Brain pericyte (primary cell): ENCODE results near the gene OS9.

ENCODE experiments used
- DNase-seq: peaks from one replicate; pipeline ENCODE4 v3.0.0-alpha.2; 2012; ENCODE audit warnings: low read depth, low spot score

The OS9 gene

DNA sequence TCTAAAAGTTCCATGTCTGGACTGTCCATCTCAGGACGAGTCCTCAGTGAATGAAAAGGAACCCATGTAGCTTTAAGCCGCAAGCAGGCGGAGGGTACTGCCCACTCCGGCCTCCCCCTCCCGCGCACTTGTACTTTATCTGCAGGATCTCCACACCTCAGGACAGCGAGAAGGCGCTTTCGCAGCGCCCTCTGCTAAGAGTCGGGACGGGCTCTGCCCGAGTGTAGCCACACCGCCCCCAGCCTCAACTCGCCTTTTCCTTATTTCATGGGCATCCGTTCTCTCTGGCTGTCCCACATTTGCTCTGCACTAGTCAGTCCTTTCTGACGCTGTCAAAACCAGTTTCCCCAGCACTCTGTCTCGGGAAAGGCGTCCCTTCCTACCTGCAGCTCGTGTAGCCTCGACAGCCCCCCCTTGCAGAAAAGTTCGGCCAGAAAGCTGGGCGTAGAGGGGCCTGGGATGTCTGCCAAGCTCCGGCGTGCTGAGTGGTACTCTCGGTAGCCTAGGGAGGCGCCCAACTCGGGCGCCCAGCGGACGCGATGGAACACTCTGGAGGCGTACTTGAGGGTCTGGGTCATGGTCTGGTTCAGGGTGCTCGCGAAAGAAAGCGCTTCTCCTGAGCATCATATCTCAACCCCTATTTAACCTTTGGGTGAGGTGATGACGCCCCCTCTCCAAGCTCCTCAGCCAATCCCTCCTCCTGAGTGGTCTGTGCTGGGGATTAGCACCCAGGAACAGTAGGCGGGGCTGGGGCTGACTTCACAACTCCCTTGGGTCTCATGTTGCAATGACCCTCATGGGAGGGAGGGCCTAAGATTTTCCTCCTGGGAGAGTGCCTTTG is 72.8 kb downstream of the OS9 start, which contains the start of gene CYP27B1:
CYP27B1 (minus strand) TSS at position 615 of the 841 bp plus-strand sequence; CDS start at position 578, 37 bp downstream.
- DNase-seq, result no peak

DNA sequence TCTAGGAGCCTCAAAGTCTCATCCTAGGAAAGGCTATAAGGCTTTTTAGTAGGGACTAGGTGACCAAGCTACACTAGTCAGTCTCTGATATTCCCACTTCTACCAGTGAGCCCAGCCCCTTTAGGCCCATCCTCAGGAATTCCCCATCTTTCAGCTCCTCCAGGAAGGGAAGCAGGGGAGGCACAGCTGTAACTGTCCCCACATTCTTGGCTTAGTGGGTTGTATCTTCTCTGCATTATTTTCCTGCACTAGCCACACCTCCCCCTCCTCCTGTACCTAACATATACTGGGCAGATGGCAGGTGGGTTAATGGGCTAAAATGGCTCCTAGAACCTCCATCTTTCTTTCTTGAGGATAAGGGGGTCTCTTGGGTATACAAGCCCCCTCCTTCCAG is 73.4 kb downstream of the OS9 start:
- DNase-seq, result no peak

- no peak for DNase-seq
Measured at GRCh38 chr12:57767876-57768275, 73.9 kb downstream of the OS9 start.

GRCh38 chr12:57769594-57769993 is 75.7 kb downstream of the OS9 start:
- DNase-seq, result no peak

GRCh38 chr12:57770734-57771133 is 76.8 kb downstream of the OS9 start:
- DNase-seq, result no peak
